ENCODE data around the gene MYO5A. TPM values are rescaled to one million over a fixed set of nuclear protein-coding genes. Genes with fewer than 3 reads are reported as not detected.

The MYO5A gene
- total and polyA plus RNA-seq, 9 of the 15 experiments (the other 6 are each of a cell fraction or from before 2014, with no cell fraction given) = 0.03 to 0.82 (median 0.40) TPM

- no peak for ATAC-seq
- no peak for DNase-seq (ENCODE audit: extremely low read depth in 1 of 4, low spot score in 3 of 4)
- Histone ChIP-seq H3K9me3 (replicated peaks; ENCODE audit: control insufficient read depth, insufficient read depth, low read depth, low read length) (no peaks in the 10 kb centered on the region), H3K79me2 (ENCODE audit: control insufficient read depth, insufficient read depth, low read length) (no peaks in the 10 kb centered on the region), H3K4me3 (no peak overlapping the region), H2AFZ (ENCODE audit: low read depth, low read length) (no peak overlapping the region), H3K4me2 (ENCODE audit: insufficient read depth, low read length) (no peak overlapping the region), H3K4me1 (replicated peaks in 1 of 2; ENCODE audit: control insufficient read depth in 2 of 2, insufficient read depth in 2 of 2, low read length in 2 of 2) (no peaks in the 10 kb centered on the region), H3K36me3 (ENCODE audit: control insufficient read depth, insufficient read depth, low read length) (no peaks in the 10 kb centered on the region), H3K27ac (ENCODE audit: extremely low read depth, low read depth, low read length) (no peak overlapping the region), H3K9ac (ENCODE audit: insufficient read depth in 1 of 2, low read depth in 2 of 2, low read length in 2 of 2) (no peak overlapping the region), H3K9me1 (ENCODE audit: control insufficient read depth, insufficient read depth, low read length) (no peaks in the 10 kb centered on the region), H3K27me3 (ENCODE audit: control insufficient read depth in 2 of 2, insufficient read depth in 2 of 2, low read length in 2 of 2) (peaks cover 0 to 4% of the 10 kb centered on the region in 2 experiments; a peak in 2 of 5 replicates), H4K20me1 (replicated peaks; ENCODE audit: control insufficient read depth, insufficient read depth, low read length) (no peaks in the 10 kb centered on the region)
- POLR2A ChIA-PET = interaction anchor here (0.6 kb wide), 1 partner anchor 13 kb away, joined by 3 read pairs; no protein-coding TSS in a partner anchor
- in situ Hi-C loops (cut with MboI) = no loop called here
- intact Hi-C loops (cut with micrococcal nuclease) = no loop called here
- no peak for FAIRE-seq
- TF ChIP-seq THRA (IDR thresholded peaks at IDR 0.05) (no peak), FOXM1 (IDR thresholded peaks at IDR 0.05; ENCODE audit: low read depth) (no peak), FOXM1 (CRISPR knock-in tag; IDR thresholded peaks at IDR 0.05; ENCODE audit: low read depth) (no peak), HDAC3 (IDR thresholded peaks at IDR 0.05; ENCODE audit: borderline replicate concordance, partially characterized antibody) (no peak), ZBTB1 (CRISPR knock-in tag; IDR thresholded peaks at IDR 0.05; ENCODE audit: borderline replicate concordance, low read depth) (no peak)
- TF ChIP-seq, protein P1, sequence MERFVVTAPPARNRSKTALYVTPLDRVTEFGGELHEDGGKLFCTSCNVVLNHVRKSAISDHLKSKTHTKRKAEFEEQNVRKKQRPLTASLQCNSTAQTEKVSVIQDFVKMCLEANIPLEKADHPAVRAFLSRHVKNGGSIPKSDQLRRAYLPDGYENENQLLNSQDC (CRISPR knock-in tag; IDR thresholded peaks at IDR 0.05) = no peak
- BruUV-seq (replicated peaks) = no TSS peak
- WGBS (ENCODE audit: insufficient coverage, low coverage, missing lambda C conversion rate) = 21% methylated on average over 3 of the region's 3 CpGs
- CTCF ChIA-PET (ENCODE audit: low intra/inter-chr PET ratio) = no interaction called here
Observed at GRCh38 chr15:52436981-52437380, 91.7 kb downstream of the MYO5A start.

Measured in K562 (cell line).